Upper lobe of left lung (tissue), 4 donors: ENCODE data around the gene DIPK1C.

Experiments
- CTCF ChIP-seq, 6 experiments: fragments of 450-650 bp in 4 of 6; fragments of 200-600 bp in 2 of 6; sonication (generic) in 2 of 6; IDR thresholded peaks; one replicate each; pipeline ENCODE4 v1.5.1; 2016 to 2019; ENCODE audit warnings: antibody characterized with exemption in 6 of 6
- POLR2A ChIP-seq, 4 donors: fragments of 450-650 bp; IDR thresholded peaks; one replicate each; pipeline ENCODE4 v1.5.1; 2016 to 2017; ENCODE audit warnings: antibody characterized with exemption in 4 of 4, mild to moderate bottlenecking in 2 of 4
- POLR2AphosphoS5 ChIP-seq, 2 donors: sonication (generic); formaldehyde crosslinking; IDR thresholded peaks; one replicate each; pipeline ENCODE4 v1.5.1; 2017; ENCODE audit warnings: antibody characterized with exemption in 2 of 2

- TF ChIP-seq CTCF (IDR thresholded peaks at IDR 0.05) (peak in 4 of 6 experiments; percentile 17 to 68 (median 48)), POLR2A (IDR thresholded peaks at IDR 0.05) (peak in 1 of 4 donors; percentile 77), POLR2AphosphoS5 (IDR thresholded peaks at IDR 0.05) (no peak)
Measured at GRCh38 chr18:74496508-74497323, 39.6 kb upstream of the DIPK1C start.
